GM19397 (cell line): Measurements from ENCODE around the gene CPB2.
A peak's percentile ranks its signal among the peaks of the same experiment; 100 is the strongest.

ENCODE experiments used
- ATAC-seq: cut with Tn5 transposase; IDR thresholded peaks from one replicate; pipeline ENCODE4 v1.9.1; 2021; ENCODE audit warnings: mild to moderate bottlenecking, moderate library complexity; ENCODE audit not compliant: unreplicated experiment

The CPB2 gene

DNA sequence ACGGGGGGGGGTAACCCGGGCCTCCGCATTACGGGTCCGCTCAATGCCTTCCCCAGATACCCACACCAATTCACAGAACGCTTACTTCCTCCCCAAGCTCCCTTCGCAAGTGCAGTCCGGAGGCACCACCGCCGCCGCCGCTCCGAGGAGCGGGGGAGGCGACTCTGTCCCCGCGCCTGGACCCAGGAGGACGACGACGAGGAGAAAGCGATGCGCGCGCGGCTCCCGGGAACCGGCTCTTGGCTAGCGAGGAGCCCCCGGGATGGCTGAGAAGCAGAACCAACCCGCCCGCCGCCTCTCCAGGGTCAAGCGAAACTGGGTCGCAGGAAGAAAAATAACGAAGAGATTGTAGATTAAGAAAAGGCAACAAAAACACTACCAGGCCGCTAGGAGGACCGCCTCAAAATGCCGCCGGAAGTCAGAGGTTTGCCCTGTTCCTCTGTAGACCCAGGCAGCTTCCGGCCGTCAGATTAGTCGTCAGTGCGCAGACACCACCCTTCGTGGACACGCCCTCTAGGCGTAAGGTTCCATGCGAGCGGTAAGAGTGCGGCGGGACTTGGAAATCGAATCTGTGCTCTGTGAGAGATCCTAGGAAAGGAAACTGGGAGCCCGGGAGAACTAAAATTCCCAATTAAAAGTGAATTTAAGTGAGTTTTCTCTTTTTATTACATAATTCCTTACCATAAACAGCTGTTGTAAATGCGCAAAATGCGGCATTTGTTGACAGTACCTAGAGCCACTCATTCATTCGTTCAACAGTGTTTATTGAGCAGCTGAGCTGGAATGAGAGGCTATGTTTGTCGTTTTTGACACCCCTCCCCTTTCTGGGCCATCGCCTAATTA, 52.3 kb downstream of the CPB2 start, which contains the start of gene ZC3H13:
TSS of gene ZC3H13 (minus strand) at position 428 of the 843 bp plus-strand sequence. CDS start 7,239 bp downstream, outside the sequence.
- ATAC-seq: peak; percentile 100

DNA sequence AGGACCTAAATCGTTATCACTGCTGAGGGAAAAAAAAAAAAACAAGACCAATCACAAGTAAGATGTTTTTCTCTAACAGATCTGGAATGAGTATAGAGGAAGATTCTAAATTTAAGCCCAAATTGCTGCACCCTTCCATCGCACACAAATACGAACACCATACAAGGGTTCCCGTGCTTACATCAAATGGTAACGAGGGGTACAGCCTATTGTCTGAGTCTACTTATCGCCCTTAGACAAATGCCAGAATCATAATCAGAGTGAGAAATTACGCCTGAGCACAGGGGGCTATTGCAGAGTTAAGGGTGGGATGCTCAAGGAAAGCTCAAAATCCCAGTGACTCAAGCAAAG, 52.9 kb downstream of the CPB2 start:
- no peak for ATAC-seq

DNA sequence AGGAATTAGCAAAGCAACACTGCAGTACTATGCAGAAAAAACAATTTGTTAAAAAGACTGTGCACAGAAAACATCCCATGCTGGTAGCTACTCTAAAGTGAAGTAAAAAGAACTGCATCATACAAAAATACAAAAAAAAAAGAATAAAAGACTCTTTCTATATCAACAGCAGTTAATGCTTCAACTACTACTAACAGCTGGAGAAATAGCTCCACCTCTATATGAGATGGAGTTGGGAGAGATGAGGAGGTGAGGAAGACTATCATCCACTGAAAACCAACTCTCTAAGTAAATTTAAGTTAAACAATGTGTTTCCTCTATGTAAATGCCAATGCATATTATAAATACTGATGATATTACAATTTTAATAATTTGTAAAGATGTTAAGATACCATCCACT, 54.1 kb downstream of the CPB2 start:
- no peak for ATAC-seq

DNA sequence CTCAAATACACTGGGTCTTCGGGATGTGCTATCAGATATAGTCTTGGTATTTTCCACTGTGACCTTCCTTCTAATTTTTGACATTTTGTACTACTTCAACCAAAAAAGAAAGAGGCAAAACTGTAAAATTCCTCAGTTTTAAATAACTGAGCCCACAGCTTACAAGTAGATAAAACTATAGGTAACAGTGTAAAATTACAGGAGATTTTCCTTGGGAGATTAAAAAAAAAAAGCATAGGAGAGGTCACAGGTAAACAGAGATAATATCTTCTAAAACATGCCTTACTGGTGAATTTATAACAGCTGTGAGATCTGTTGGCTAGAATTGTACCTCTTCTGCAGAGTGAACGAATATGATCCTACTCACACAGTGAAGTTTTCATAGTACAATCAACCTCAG, 59.4 kb downstream of the CPB2 start:
- ATAC-seq: no peak

DNA sequence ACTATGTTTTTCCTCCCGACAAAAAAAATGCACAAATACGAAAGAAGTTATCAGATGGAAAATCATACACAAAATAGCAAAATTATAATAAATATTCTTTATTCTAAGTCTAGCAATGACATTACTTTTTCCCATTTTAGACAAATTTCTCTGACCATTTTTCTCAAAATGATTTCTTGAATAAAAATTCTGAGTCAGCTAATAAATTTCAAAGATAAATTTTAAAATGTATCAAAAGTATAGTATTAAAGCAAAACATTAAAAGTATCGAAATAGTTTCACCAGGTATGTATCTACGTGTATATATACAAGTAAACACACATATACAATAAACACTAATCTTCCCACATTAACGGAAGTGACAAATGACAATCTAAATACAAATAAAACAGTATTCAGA, 61.2 kb downstream of the CPB2 start:
- no peak for ATAC-seq

DNA sequence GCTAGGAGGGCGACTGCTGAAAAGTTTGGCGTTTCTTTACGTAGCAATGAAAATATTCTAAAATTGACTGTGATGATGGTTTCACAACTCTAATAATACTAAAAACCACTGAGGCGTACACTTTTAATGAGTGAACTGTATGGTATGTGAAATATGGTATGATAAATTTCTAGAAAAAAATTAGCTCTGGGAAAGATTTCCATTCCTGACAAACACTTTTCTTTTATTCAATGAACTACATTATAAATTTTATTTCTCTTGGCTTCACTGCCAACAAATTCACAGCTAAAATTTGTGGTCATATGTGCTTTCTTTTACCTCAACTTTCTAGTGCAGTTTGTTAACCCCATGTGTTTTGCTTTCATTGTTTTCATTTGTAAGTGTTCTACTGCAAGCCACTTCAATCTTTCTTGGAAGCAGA, 63.4 kb downstream of the CPB2 start:
- ATAC-seq: no peak

DNA sequence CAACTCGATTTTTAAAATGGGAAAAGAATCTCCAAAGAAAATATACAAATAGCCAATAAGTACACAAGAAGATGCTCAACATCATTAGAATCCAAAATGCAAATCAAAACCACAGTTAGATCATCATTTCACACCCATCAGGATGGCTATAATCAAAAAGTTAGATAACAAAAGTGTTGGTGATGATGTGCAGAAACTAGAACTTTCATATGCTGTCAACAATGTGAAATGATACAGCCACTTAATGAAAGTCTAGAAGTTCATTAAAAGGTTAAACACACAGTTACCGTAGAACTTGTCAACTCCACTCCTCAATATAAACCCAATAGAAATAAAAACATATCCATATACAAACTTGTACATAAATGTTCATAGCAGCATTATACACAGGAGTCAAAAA, 64.1 kb downstream of the CPB2 start:
- no peak for ATAC-seq

DNA sequence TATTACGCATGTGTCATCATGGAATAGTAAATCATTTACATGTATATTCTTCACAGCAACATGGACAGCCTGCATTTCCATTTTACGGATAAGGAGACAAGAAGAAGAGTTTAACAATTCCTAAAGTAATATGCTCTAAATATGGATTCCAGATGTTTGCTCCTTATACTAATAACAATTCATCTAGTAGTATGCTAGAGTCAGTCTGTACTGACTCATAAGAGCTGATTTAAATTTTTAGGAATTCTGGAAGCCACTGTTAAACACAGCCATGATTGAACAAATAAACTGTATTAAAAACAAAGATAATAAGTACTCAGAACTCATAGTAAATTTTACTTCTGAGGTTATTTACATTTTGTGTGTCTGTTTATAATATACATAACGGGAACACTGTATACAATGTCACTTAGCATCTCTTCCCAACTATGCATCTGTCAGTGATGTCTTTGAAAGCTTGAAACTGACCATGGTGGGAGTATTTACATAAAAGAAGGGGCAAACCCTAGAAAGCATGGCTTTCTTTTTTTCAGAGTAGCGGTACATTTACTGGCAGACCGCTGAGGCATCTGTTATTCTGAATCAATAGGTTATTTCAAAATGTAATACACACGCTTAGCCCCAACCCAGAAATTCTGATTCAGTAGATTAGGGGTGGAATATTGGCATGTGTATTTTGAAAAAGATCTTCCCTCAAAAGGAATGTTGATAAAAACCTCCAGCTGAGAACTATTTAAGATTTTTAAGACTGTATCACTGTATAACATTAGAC, 65.2 kb downstream of the CPB2 start:
- no peak for ATAC-seq

DNA sequence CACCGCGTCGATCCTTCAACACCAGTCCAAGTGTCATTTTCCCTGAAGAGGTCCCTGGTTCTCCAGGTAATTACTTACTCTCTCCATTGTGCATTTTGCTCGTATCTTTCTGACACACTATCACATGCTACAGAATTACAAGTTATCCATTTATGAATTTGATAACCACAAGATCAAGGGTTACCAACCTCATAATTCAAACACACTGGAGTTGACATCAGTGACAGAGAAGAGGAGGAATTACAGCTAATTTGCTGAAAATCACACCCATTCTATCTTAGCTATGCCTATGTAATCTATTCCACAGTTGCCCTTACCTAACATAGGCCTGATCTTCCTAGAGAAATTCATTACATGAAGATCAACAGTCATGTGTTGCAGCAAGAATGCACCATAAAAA, 66.5 kb downstream of the CPB2 start:
- no peak for ATAC-seq

DNA sequence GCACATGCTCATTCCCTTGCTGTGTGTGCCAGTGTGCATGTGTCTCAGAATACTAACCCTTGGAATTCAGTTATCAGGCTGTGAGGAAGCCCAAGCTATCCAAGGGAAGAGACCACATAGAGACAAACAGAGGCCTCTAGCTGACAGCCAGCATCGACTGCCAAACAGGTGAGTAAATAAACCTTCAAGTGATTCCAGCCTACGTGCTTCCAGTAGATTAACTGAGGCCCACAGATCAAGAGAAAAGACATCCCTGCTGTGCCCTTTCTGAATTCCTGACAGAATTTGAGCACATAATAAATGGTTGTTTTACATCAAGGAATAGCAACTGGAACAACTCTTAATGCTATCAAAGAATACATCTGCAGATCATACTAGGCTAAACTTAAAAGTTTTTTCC, 69.8 kb downstream of the CPB2 start:
- ATAC-seq: no peak

DNA sequence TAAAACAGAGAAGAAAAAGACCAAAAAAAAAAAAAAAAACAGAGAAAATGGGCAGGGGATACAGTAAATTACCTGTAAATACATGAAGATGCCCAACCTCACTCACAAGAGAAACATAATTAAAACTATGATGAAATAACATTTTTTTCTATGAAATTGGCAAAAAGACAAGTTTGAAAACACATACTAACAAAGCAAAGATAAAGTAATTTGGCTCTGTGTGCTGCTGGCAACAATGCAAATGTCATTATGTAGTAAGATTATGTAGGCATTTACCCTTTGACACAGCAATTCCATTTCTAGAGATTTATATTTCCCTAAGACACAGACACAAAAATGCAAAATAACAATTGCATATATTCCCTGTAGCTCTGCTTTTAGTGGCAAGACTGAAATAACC, 72.5 kb downstream of the CPB2 start:
- no peak for ATAC-seq

DNA sequence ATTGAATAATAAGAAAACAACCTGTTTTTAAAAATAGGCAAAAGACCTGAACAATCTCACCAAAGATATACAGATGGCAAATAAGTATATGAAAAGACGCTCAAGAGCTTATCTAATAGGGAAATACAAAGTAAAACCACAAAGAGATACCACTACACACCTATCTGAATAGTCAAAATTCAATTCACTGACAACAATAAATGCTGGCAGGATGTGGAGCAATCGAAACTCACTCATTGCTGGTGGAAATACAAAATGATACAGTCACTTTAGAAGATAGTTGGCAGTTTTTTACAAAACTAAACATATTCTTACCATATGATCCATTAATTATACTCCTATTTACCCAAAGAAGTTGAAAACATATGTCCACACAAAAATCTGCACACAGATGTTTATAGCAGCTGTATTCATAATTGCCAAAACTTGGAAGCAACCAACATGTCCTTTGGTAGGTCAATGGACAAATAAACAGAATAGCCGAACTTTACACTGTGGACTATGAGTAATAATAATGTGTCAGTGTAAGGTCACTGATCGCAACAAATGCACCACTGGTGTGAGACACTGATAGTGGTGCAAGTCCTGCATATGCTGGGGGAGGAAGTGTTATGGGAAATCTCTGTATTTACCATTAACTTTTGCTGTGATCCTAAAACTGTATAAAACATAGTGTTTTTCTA, 73.1 kb downstream of the CPB2 start:
- ATAC-seq: no peak

DNA sequence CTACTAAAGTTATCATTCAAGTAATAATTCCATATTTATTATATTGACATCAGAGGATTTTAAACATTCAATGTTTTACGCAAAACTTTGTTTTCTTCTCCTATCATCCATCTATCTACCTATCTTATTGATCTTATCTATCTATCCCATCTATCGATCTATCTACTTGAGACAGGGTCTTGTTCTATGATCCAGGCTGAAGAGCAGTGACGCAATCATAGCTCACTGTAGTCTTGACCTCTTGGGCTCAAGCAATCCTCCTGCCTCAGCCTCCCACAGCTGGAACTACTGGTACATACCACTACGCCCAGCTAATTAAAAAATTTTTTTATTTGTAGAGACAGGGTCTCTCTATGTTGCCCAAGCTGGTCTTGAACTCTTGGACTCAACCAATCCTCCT, 79.7 kb downstream of the CPB2 start:
- ATAC-seq: no peak

DNA sequence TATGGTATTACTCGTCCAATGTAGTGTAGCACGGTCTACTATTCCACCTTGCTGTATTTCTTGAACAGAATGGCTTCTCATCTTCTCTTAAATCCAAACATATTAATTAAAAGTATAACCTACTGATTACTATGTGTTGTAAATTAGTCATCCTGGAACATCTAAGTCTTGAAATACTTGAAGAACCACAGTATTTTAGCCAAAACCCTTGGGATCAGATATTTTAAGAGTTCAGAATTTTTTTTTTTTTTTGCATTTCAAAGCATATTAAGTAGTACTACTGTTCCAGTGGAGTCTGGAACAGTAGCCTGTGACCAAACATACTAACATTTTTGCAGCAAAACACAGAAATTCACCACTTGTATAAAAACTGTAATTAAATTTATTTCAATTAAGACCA, 82.4 kb downstream of the CPB2 start:
- no peak for ATAC-seq

DNA sequence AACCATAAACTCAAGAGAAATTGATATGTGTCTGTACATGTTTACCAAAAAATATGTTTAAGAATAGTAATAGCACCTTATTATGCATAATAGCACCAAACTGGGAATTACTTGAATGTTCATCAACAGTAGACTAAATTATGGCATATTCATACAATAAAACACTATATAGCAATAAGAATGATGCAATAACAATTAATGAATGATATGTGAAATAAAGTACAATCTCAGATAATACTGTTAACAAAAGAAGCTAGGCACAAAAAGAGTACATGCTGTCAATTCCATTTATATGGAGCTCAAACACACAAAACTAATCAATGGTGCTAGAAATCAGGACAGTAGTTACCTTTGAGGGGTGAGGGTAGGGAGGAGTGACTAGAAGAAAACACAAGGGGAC, 88.6 kb downstream of the CPB2 start:
- ATAC-seq: no peak

DNA sequence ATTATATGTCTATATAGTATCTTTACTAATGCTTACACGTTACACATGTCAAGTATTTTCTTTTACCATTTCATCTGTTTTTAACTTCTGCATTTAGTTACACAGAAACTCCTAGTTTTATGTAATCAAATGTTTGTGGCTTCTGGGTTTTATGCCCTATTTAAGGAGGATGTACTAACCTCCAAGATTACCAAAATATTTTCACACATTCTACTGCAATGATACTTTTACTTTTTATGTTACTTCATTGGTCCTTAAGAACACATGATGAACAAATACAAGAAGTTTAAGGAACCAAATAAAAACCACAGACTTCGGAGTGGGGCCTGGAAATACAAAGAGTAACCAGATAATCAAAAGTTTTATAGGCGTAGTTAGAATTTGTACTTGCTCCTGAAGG, 89.5 kb downstream of the CPB2 start:
- ATAC-seq: no peak

DNA sequence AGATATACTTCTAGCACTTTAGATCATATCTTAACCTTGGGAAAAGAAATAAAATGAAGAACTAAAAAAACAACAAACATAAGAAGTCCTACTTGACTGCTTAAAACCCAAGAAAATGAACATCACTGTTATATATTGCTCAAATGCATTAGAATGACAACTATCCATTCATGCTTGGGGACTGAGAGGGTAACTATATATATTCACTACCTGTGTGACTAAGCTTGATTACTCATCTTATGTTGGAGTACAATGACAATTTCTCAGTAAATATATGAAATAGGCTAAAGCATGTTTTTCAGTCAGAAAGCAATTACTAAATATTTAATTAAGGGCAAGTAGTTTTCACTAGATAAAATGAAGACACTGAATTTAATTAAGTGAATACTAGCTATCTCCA, 92.4 kb downstream of the CPB2 start:
- no peak for ATAC-seq

DNA sequence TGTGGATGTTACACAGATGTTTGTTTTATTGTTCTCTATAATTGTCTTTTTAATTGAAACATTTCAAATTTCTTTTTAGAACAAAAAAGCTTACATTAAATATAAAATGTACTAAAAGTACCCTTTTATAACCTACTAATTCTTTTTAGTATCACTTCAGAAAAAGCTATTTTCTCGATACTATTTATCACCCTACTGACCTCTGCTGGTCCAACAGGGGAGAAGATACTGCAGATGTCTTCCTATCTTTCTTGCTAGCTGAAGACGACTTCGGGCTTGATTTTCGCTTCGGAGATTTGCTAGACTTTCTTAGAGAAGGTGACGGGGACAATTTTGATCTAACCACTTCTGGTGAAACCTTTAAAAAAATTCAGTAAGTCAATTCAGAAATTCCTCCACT, 94.7 kb downstream of the CPB2 start:
- ATAC-seq: no peak

DNA sequence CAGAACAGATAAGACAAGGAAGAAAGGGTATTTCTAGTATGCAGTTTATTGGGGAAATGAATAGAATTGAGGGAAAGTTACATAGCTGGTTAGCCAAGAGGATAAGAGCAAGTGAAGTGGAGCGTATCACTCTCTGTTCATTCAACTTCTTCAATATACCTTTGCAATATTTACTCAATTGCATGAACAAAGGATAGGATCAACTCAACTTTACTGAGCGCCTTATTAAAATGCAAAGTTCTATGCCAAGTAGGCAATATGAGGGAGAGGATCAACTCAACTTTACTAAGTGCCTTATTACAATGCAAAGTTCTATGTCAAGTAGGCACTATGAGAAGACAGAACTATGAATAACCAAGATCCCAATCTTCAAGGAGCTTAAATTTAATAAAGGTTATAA, 96.2 kb downstream of the CPB2 start:
- ATAC-seq: no peak

DNA sequence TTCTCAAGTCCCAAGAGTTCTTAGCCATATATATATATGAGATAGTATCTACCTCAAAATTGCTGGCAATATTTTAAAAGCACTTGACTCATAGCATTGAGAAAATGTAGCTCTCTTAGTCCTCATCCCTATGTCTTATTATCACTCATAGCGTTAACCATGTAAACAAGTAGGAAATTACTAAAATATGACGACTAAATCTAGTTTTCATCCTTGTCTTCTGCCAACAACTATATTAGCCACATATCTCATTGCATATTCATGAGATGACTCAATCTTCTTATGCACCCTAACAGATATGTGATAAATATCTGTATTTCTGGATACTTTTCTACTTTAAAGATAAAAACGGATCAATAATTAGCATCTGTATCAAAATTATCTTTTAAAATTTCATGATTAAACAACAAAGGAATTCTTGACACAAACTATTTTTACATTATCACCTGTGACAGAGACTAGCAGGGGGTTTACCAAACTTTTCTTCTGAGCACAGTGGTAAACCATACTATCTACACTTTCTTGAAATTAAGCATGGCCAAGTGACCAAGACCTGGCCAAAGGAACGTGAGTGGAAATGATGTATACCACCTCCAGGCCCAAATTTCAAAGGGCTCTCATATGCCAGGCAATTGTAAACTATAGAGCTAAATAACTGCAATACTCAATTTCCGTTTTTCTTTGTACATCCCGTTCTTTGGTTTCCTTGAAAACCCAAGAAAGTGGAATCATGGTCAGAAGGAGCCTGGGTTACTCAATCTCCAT, 98.0 kb downstream of the CPB2 start:
- no peak for ATAC-seq

DNA sequence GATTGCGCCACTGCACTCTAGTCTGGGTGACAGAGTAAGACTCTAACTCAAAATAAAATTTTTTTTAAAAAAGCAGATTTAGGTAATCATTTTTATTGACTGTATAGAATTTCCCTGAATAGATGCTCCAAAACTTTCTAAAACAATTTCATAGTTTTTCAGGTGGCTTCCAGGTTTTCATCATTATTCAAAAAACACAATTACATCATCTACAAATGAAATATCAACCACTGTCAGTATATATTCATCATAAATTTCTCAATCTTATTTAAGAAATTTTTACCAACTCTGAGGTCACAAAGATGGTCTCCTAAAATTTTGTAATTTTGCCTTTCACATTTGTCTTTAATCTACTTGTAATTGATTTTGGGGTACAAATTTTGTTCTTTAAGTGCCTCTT, 100.3 kb downstream of the CPB2 start:
- no peak for ATAC-seq
